PC-3 (cell line): ENCODE results near the gene PYDC2.

Experiments
- CTCF ChIP-seq: fragments of 300-600 bp; sonication (generic); conservative IDR thresholded peaks from 2 replicates; pipeline ENCODE4 v1.5.1; 2017; ENCODE audit warnings: antibody characterized with exemption, low read depth, mild to moderate bottlenecking, low read length
- EZH2 ChIP-seq: fragments of 300-600 bp; sonication (generic); IDR thresholded peaks from one replicate; pipeline ENCODE4 v1.6.1; 2017; ENCODE audit warnings: antibody characterized with exemption, mild to moderate bottlenecking, low read length; ENCODE audit not compliant: unreplicated experiment
- EZH2phosphoT487 ChIP-seq: fragments of 300-600 bp; sonication (generic); IDR thresholded peaks from 2 replicates; pipeline ENCODE4 v1.6.1; 2018; ENCODE audit warnings: mild to moderate bottlenecking, antibody characterized with exemption, low read length, borderline replicate concordance

GRCh38 chr3:191424881-191425280 lies 36.1 kb upstream of the PYDC2 start:
- no peak for TF ChIP-seq CTCF
- no peak for TF ChIP-seq EZH2phosphoT487
- no peak for TF ChIP-seq EZH2
